BLaER1 (cell line): Measurements from ENCODE around the gene ATG16L2.

ENCODE experiments used
- H3K27ac ChIP-seq: shearing (Covaris generic); formaldehyde crosslinking; 2 replicates; pipeline ENCODE4 v1.8.1; 2022
- H3K27me3 ChIP-seq: shearing (Covaris generic); formaldehyde crosslinking; 2 replicates; pipeline ENCODE4 v1.8.1; 2022
- H3K36me3 ChIP-seq: shearing (Covaris generic); formaldehyde crosslinking; 2 replicates; pipeline ENCODE4 v1.8.1; 2022
- H3K4me1 ChIP-seq: shearing (Covaris generic); formaldehyde crosslinking; 2 replicates; pipeline ENCODE4 v1.8.1; 2022
- H3K4me2 ChIP-seq: shearing (Covaris generic); formaldehyde crosslinking; 2 replicates; pipeline ENCODE4 v1.8.1; 2022
- H3K4me3 ChIP-seq: shearing (Covaris generic); formaldehyde crosslinking; 2 replicates; pipeline ENCODE4 v1.8.1; 2022
- H3K9ac ChIP-seq: shearing (Covaris generic); formaldehyde crosslinking; 2 replicates; pipeline ENCODE4 v1.8.1; 2022
- H3K9me3 ChIP-seq: shearing (Covaris generic); formaldehyde crosslinking; 2 replicates; pipeline ENCODE4 v1.8.1; 2022
- H4K20me1 ChIP-seq: shearing (Covaris generic); formaldehyde crosslinking; 2 replicates; pipeline ENCODE4 v1.8.1; 2022
- Cebpa-rat ChIP-seq: shearing (Covaris generic); IDR thresholded peaks from 2 replicates; pipeline ENCODE4 v1.8.1; 2022

ATG16L2 gene, protein sequence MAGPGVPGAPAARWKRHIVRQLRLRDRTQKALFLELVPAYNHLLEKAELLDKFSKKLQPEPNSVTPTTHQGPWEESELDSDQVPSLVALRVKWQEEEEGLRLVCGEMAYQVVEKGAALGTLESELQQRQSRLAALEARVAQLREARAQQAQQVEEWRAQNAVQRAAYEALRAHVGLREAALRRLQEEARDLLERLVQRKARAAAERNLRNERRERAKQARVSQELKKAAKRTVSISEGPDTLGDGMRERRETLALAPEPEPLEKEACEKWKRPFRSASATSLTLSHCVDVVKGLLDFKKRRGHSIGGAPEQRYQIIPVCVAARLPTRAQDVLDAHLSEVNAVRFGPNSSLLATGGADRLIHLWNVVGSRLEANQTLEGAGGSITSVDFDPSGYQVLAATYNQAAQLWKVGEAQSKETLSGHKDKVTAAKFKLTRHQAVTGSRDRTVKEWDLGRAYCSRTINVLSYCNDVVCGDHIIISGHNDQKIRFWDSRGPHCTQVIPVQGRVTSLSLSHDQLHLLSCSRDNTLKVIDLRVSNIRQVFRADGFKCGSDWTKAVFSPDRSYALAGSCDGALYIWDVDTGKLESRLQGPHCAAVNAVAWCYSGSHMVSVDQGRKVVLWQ

DNA sequence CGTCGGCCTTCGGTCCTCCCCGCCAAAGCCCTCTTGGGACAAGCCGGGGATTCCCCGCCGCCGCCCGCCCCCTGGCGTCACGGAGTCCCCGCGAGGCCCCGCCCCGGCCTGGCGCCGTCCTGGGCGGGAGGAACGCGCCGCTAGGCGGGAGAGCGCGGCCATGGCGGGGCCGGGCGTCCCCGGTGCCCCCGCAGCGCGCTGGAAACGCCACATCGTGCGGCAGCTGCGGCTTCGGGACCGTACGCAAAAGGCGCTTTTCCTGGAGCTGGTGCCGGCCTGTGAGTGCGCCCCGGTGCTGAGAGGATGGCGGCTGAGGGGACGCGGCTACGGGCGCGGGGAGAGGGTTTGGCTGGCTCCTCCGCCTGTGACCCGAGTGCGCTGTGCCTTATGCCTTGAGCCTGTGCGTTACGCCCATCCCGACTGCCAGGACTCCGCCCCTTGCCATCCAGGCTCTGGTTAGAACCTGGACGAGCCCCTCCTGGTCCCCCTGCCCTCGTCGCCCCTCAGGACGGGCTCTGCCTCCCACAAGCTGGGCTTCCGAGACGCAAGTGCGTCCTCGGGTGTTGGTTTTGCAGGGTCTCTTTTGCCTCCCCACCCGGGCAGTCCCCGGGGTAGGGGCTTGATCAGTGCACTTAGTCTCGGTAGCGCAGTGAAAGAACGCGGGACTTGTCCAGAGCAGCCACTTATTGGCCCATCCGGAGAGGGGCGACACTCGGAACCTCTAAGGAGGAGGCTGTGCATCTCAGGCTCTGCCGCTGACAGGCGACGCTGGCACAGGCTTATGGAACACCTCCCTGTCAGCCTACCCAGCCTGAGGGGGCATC is at the start of gene ATG16L2:
Gene ATG16L2, plus strand, starts transcription at position 126 of the 824 bp plus-strand sequence. Its CDS starts 35 bp downstream, at position 161.
- Histone ChIP-seq H3K4me2 (peak within 1 kb of the TSS; percentile 99), H3K9ac (peak within 1 kb of the TSS; percentile 94), H3K27ac (peak within 1 kb of the TSS; percentile 96), H4K20me1 (peaks cover 28% of the 10 kb centered on the region; the same call in 1 of the 2 replicates), H3K4me3 (peak within 1 kb of the TSS; percentile 74), H3K4me1 (peaks cover 55% of the 10 kb centered on the region), H3K27me3 (no peaks in the 10 kb centered on the region), H3K9me3 (no peaks in the 10 kb centered on the region), H3K36me3 (peaks cover 46% of the 10 kb centered on the region)
- no peak for TF ChIP-seq Cebpa-rat

DNA sequence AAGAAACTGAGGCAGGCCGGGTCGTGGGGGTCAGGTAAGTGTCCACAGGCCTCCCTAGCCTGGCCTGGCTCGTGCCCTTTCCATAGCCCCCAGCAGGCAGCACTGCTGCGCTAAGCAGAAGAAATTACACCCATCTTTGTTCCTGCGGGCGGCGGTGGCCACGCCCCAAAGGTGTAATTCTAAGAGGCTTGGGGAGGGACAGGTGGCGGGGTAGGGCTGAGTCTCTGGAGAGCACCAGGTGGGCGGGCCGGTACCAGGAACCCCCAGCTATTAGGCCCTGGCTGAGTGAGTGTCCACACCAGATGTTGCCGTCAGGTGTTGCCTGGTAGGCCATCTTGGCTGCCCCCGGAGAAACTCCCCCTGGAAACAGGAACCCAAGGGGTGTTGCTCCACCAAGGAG is 49.7 kb upstream of the ATG16L2 start:
- H4K20me1 ChIP-seq = no peaks in the 10 kb centered on the region; the same call in 1 of the 2 replicates
- H3K4me2 ChIP-seq = peak overlapping the region; percentile 76
- no peak for TF ChIP-seq Cebpa-rat
- peak overlapping the region; percentile 49 for H3K27ac ChIP-seq
- peaks cover 40% of the 10 kb centered on the region for H3K4me1 ChIP-seq
- no peaks in the 10 kb centered on the region for H3K27me3 ChIP-seq
- no peak overlapping the region for H3K4me3 ChIP-seq
- H3K9ac ChIP-seq = no peak overlapping the region; the same call in 1 of the 2 replicates
- H3K36me3 ChIP-seq = no peaks in the 10 kb centered on the region
- H3K9me3 ChIP-seq = no peaks in the 10 kb centered on the region

DNA sequence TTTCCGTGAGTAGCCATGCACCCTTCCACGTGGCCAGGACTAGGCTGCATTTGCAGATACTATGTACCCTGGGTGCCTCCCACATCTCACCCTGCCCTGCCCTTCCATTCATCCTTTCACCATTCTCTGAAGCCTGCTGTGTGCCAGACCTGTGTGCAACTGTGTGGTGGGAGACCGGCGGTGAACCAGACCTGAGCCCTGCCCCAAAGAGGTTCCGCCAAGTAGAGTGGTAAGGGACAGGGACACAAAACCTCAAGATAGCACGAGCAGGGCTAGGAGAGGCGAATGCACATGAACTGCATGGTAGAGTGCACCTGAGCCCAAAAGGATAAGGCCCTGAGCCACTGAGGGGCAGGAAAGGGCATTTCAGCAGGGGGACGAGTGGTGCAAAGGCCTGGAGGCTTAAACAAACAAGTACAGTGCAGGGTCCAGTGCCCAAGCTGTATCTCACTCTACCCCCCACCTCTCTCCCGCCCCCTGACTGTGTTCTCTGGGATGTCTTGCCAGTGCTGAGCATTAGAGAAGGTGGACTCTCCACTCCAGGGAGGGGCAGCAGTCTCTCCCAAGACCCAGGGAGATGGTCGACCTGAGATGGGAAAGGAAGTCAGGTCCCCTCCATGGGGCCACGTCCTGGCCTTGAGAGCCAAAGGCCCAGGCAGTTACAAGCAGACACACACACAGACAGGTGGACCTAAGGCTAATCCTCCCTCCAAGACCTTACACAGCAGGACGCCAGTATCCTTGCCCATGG is 47.9 kb upstream of the ATG16L2 start:
- Histone ChIP-seq H4K20me1 (no peaks in the 10 kb centered on the region; the same call in 1 of the 2 replicates), H3K4me2 (no peak overlapping the region), H3K36me3 (no peaks in the 10 kb centered on the region), H3K9ac (no peak overlapping the region), H3K27ac (no peak overlapping the region), H3K9me3 (no peaks in the 10 kb centered on the region), H3K4me3 (no peak overlapping the region), H3K4me1 (peaks cover 37% of the 10 kb centered on the region), H3K27me3 (no peaks in the 10 kb centered on the region)
- no peak for TF ChIP-seq Cebpa-rat

DNA sequence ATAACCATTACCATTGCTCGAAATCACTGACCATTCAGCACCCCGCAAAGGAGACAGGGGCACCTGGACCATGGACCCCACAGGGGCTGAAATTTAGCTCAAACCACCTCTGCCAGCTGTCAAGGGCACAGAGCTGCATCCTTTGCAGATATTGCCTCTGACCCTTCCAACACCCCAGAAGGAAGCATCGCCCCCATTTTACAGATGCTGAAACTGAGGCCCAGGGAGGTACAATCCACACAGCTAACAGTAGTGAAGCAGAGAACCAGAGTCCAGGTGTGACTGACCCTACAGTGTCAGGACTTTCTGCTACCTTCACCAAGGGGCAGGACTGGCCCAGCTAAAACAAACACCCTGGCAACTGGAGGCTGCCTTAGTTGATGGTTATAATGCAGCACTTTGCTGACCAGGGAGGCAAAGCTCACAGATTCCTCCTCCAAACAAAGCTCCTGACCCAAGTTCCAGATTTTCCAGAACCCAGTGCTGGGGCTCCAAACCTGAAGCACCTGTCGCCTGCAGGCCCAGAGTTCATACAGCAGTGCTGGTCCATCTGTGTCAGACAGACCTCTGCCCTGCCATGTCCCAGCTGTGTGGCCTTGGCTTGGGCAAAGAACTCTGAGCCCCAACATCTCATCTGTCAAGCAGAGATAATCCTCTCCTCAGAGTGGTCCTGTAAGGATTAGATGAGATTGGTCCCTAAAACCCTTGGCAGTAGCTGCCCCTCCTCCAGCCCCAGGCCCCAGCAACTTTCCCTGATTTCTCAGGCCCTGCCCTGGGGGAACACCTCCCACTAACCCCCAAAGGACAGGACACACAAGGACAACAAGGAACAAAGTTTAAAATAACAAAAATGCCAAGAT is 46.8 kb upstream of the ATG16L2 start:
- H3K27me3 ChIP-seq = no peaks in the 10 kb centered on the region
- no peaks in the 10 kb centered on the region; the same call in 1 of the 2 replicates for H4K20me1 ChIP-seq
- H3K9ac ChIP-seq = no peak overlapping the region
- no peak overlapping the region for H3K27ac ChIP-seq
- H3K36me3 ChIP-seq = no peaks in the 10 kb centered on the region; the same call in 1 of the 2 replicates
- H3K9me3 ChIP-seq = no peaks in the 10 kb centered on the region
- H3K4me3 ChIP-seq = no peak overlapping the region
- peaks cover 33% of the 10 kb centered on the region for H3K4me1 ChIP-seq
- H3K4me2 ChIP-seq = no peak overlapping the region
- TF ChIP-seq Cebpa-rat = no peak

DNA sequence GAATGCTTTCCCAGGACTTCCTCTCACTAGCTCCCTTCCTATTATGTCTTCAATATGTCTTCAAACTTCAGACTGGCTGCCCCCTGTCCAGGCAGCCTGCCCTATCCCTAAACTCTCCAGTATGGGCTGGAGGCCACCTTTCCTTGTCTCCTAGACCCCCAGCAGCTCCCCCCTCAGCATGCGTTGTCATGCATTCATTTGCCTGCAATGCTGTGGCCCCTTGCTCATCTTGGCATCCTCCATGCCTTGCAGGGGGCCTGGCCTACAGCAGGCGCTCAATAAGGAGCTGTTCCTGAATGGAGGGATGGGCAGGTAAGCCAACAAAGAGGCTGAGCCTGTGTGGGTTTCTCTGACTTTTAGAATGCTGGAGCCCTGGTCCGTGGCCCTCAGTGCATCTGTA is 45.6 kb upstream of the ATG16L2 start:
- H4K20me1 ChIP-seq = no peaks in the 10 kb centered on the region; the same call in 1 of the 2 replicates
- TF ChIP-seq Cebpa-rat = no peak
- H3K4me2 ChIP-seq = no peak overlapping the region
- H3K9ac ChIP-seq = no peak overlapping the region
- H3K4me3 ChIP-seq = no peak overlapping the region
- no peaks in the 10 kb centered on the region; the same call in 1 of the 2 replicates for H3K36me3 ChIP-seq
- no peaks in the 10 kb centered on the region for H3K27me3 ChIP-seq
- H3K4me1 ChIP-seq = peaks cover 31% of the 10 kb centered on the region
- no peaks in the 10 kb centered on the region for H3K9me3 ChIP-seq
- H3K27ac ChIP-seq = no peak overlapping the region

DNA sequence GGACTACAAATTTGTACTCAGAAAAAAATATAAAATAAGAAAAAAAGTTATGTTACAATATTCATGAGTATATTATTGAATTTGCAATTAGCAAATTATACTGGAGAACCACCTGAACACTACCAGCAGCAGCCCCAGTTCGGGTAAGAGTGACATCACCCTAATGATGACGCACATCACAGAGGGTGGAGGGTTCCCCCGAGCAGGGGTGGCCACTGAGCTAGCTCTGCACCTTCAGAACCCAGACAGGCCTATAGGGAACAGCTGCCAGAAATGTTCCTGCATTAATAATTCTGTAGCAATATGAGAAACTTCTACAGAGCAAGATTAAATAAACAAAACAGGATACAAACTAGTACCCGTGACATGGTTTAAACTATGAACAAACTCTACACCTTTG is 44.5 kb upstream of the ATG16L2 start:
- no peak overlapping the region for H3K9ac ChIP-seq
- H3K27ac ChIP-seq = no peak overlapping the region
- H3K36me3 ChIP-seq = no peaks in the 10 kb centered on the region; the same call in 1 of the 2 replicates
- H3K9me3 ChIP-seq = no peaks in the 10 kb centered on the region
- TF ChIP-seq Cebpa-rat = no peak
- no peak overlapping the region for H3K4me2 ChIP-seq
- H3K27me3 ChIP-seq = no peaks in the 10 kb centered on the region
- H3K4me1 ChIP-seq = peaks cover 27% of the 10 kb centered on the region
- H3K4me3 ChIP-seq = no peak overlapping the region
- no peaks in the 10 kb centered on the region for H4K20me1 ChIP-seq

DNA sequence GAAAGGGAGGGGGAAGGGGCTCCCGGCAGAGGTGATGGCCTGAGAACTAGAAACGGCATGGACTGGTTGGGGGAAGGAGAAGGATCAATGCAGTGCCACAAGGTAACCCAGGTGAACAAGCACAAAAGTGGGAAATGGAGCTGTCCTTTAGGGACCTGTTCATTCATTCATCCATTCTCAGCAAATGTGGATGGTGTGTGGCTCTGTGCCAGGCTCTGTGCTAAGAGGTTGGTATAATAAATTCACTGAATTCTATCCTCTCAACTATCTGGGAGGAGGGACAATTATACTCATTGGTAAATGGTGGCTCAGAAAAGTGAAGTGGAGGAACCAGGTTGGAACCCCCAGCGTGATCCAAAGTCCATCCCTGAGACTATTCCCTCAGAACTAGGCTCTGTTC is 43.4 kb upstream of the ATG16L2 start:
- Histone ChIP-seq H4K20me1 (no peaks in the 10 kb centered on the region), H3K4me2 (no peak overlapping the region), H3K27ac (no peak overlapping the region), H3K36me3 (no peaks in the 10 kb centered on the region; the same call in 1 of the 2 replicates), H3K9me3 (no peaks in the 10 kb centered on the region), H3K27me3 (no peaks in the 10 kb centered on the region), H3K4me1 (peaks cover 25% of the 10 kb centered on the region), H3K4me3 (no peak overlapping the region), H3K9ac (no peak overlapping the region)
- no peak for TF ChIP-seq Cebpa-rat

DNA sequence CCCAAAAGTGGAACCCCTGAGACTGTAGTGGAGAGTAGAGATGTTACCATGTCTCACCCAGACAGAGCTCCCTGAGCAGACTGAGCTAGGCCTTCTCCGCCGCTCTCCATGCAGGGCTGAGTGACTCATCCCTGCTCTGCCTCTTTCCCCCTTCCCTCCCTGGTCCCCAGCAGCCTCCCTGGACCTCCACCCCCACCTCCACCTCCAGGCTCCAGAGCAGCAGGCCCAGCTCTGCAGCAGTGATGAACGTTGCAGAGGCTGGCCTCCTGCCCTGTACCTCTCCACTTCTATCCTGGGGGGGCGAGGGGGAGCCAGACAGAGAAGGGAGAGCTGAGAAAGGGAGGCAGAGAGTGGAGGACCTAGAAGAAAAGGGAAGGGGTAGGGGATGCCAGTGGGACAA is 42.7 kb upstream of the ATG16L2 start:
- Histone ChIP-seq H3K4me3 (no peak overlapping the region), H4K20me1 (no peaks in the 10 kb centered on the region), H3K27ac (no peak overlapping the region), H3K27me3 (no peaks in the 10 kb centered on the region), H3K4me2 (no peak overlapping the region), H3K36me3 (no peaks in the 10 kb centered on the region; the same call in 1 of the 2 replicates), H3K4me1 (peaks cover 18% of the 10 kb centered on the region), H3K9ac (no peak overlapping the region), H3K9me3 (no peaks in the 10 kb centered on the region)
- no peak for TF ChIP-seq Cebpa-rat
